A673 (cell line): Measurements from ENCODE around the gene ADAM8.
"Not testable (repeated sequence)": the region's sequence is repeated elsewhere in the genome, so short reads cannot be mapped to it uniquely, and the experiment has no call there.

ENCODE experiments used
- EZH2 ChIP-seq: fragments of 200-600 bp; sonication (generic); IDR thresholded peaks from 2 replicates; pipeline ENCODE4 v1.6.1; 2017; ENCODE audit warnings: borderline replicate concordance, low read depth, mild to moderate bottlenecking, mixed read lengths, antibody characterized with exemption, low read length; ENCODE audit not compliant: poor library complexity, severe bottlenecking
- TF ChIP-seq, protein P1 (sequence below): fragments of 300-800, 200-600 bp; sonication (generic); conservative IDR thresholded peaks from 2 replicates; pipeline ENCODE4 v1.5.1; 2017; ENCODE audit warnings: low read depth, mild to moderate bottlenecking, antibody characterized with exemption, low read length, moderate library complexity, mixed read lengths

DNA sequence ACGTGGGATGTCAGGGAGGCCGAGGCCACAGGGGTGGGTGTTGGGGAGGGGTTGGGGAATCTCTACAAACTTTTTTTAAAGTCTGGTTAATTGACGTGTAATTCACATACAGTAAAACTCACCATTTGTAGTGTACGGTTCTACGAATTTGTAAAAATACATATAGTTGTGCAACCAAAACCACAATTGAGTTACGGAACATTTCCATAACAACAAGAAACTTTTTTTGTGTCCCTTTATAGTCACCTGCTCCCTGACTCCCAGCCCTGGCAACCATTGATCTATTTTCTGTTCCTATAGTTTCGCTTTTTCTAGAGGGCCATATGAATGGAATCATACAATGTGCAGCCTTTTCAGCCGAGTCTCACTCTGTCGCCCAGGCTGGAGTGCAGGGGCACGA, 41.9 kb downstream of the ADAM8 start:
- TF ChIP-seq, protein P1, sequence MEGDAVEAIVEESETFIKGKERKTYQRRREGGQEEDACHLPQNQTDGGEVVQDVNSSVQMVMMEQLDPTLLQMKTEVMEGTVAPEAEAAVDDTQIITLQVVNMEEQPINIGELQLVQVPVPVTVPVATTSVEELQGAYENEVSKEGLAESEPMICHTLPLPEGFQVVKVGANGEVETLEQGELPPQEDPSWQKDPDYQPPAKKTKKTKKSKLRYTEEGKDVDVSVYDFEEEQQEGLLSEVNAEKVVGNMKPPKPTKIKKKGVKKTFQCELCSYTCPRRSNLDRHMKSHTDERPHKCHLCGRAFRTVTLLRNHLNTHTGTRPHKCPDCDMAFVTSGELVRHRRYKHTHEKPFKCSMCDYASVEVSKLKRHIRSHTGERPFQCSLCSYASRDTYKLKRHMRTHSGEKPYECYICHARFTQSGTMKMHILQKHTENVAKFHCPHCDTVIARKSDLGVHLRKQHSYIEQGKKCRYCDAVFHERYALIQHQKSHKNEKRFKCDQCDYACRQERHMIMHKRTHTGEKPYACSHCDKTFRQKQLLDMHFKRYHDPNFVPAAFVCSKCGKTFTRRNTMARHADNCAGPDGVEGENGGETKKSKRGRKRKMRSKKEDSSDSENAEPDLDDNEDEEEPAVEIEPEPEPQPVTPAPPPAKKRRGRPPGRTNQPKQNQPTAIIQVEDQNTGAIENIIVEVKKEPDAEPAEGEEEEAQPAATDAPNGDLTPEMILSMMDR: not testable (repeated sequence)
- not testable (repeated sequence) for TF ChIP-seq EZH2
